GM10248 (cell line): ENCODE results near the gene TMPRSS2.

ENCODE experiments used
- CTCF ChIA-PET: fragments of 300-600 bp; sonication (Branson Sonifier 250); formaldehyde crosslinking; extraction: SDS; loops from one replicate; lab custom pipeline; 2021; ENCODE audit warnings: antibody characterized with exemption; lab: Yijun Ruan, JAX
- POLR2A ChIA-PET: fragments of 350-650 bp; sonication (Branson Sonifier 250); formaldehyde crosslinking; extraction: SDS; loops from one replicate; lab custom pipeline; 2020; ENCODE audit warnings: antibody characterized with exemption; lab: Yijun Ruan, JAX
- DNase-seq: peaks from one replicate; pipeline ENCODE4 v3.0.0; 2012; ENCODE audit errors: extremely low spot score
- TF ChIP-seq, protein P1 (sequence below): IDR thresholded peaks from 2 replicates; pipeline ENCODE4 v1.5.1; 2012; ENCODE audit warnings: mild to moderate bottlenecking, low read depth; ENCODE audit errors: extremely low read depth, missing control alignments, control extremely low read depth

Gene TMPRSS2

DNA sequence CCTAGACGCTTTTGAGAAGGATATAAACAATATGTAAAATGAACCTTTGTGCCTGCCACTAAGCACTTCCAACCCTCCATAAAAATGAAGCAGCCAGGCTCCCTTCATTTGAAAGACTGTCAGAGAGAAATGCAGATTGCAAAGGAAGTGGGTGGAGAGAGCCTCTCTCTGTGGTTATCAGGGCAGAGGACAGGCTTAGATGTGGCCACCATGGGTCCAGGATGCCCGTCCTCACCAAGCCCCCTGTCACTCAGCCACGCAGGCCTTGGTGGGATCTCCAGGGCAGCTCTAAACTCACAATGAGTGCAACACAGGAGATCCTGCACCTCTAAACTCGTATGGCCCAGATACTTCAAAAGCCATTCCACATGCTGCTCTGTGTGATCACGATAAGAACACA, 37.9 kb downstream of the TMPRSS2 start:
- TF ChIP-seq, protein P1, sequence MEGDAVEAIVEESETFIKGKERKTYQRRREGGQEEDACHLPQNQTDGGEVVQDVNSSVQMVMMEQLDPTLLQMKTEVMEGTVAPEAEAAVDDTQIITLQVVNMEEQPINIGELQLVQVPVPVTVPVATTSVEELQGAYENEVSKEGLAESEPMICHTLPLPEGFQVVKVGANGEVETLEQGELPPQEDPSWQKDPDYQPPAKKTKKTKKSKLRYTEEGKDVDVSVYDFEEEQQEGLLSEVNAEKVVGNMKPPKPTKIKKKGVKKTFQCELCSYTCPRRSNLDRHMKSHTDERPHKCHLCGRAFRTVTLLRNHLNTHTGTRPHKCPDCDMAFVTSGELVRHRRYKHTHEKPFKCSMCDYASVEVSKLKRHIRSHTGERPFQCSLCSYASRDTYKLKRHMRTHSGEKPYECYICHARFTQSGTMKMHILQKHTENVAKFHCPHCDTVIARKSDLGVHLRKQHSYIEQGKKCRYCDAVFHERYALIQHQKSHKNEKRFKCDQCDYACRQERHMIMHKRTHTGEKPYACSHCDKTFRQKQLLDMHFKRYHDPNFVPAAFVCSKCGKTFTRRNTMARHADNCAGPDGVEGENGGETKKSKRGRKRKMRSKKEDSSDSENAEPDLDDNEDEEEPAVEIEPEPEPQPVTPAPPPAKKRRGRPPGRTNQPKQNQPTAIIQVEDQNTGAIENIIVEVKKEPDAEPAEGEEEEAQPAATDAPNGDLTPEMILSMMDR, result no peak
- POLR2A ChIA-PET, result no interaction called here

GRCh38 chr21:41466024-41466820, 41.7 kb downstream of the TMPRSS2 start:
- ChIA-PET POLR2A (no interaction called here), CTCF (no interaction called here)
- no peak for DNase-seq
- TF ChIP-seq, protein P1, result no peak

More for the DNA sequence above, 37.9 kb downstream of the TMPRSS2 start:
- CTCF ChIA-PET, result interaction anchor here (3.0 kb wide), 1 partner anchor 186 kb away, joined by 10 read pairs; no protein-coding TSS in a partner anchor
- no peak for DNase-seq

DNA sequence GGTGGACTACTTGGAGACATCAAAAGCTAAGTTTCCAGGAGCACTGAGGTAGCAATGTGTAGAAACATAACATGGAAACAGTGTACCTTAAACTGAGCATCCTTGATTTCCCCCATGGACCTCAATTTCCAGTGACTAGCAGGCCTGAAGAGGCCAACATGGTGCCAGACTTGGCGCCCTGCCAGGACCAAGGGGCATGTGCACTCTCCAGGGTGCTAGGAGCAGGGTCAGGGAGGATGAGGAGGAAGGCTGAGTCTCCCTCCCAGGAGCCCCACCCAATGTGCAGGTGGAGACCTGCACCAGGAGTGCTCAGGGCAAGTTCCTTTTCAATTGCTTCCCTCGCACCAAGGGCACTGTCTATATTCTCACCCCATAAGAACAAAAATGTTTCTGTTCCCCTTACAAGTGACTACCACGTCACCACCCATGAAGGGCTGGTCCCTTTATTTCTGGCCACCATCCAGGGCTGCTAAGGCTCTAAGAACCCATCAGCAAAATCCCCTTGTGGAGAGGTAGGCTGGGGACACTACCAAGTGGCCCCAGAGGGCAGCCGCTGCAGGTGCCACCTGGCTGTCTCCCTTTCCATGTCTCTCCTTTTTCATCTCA, 42.7 kb downstream of the TMPRSS2 start:
- ChIA-PET POLR2A (no interaction called here), CTCF (interaction anchor here (0.9 kb wide), 1 partner anchor 182 kb away, joined by 4 read pairs; no protein-coding TSS in a partner anchor)
- TF ChIP-seq, protein P1, result no peak
- DNase-seq, result no peak

- TF ChIP-seq, protein P1, result peak; percentile 81
- ChIA-PET POLR2A (no interaction called here), CTCF (interaction anchor here (0.7 to 7.2 kb wide), 9 partner anchors 10 to 492 kb away, joined by 3 to 90 read pairs (median 4); no protein-coding TSS in a partner anchor)
- DNase-seq, result peak; percentile 79
Observed at GRCh38 chr21:41460578-41461527, 47.1 kb downstream of the TMPRSS2 start.

GRCh38 chr21:41459884-41460534, 47.9 kb downstream of the TMPRSS2 start:
- CTCF ChIA-PET, result interaction anchor here (0.7 to 7.2 kb wide), 9 partner anchors 9 to 493 kb away, joined by 3 to 90 read pairs (median 4); no protein-coding TSS in a partner anchor

More at GRCh38 chr21:41459884-41460534, 47.9 kb downstream of the TMPRSS2 start:
- TF ChIP-seq, protein P1, result no peak
- DNase-seq, result no peak
- POLR2A ChIA-PET, result no interaction called here
